K562 (cell line): ENCODE results near the gene NEK2. TPM values are rescaled to one million over a fixed set of nuclear protein-coding genes. Genes with fewer than 3 reads are reported as not detected.
A peak's percentile ranks its signal among the peaks of the same experiment; 100 is the strongest.

Source experiments
- CEBPG ChIP-seq, 3 experiments: fragments of 200-800 bp in 1 of 3; sonication (Bioruptor generic) in 1 of 3; sonication (generic) in 1 of 3; formaldehyde crosslinking in 1 of 3; IDR thresholded peaks in 2 of 3; conservative IDR thresholded peaks in 1 of 3; 2 replicates each; pipeline versions ENCODE4 v1.6.1 to v1.8.0; 2016 to 2022; ENCODE audit warnings: missing compliant biosample characterization in 2 of 3, missing genetic modification characterization in 2 of 3, mild to moderate bottlenecking in 1 of 3, missing genetic modification reagents in 1 of 3
- CREB3 ChIP-seq: fragments of 450-650 bp; conservative IDR thresholded peaks from 2 replicates; pipeline ENCODE4 v1.6.1; 2016; ENCODE audit warnings: missing genetic modification characterization, low read depth, mild to moderate bottlenecking, missing compliant biosample characterization, moderate library complexity
- FOXO4 ChIP-seq: fragments of 450-650 bp; formaldehyde crosslinking; IDR thresholded peaks from 2 replicates; pipeline ENCODE4 v1.4.0; 2020; ENCODE audit warnings: mild to moderate bottlenecking, moderate library complexity
- FOXP4 ChIP-seq: sonication (generic); formaldehyde crosslinking; IDR thresholded peaks from 2 replicates; pipeline ENCODE4 v1.8.0; 2022; ENCODE audit warnings: mild to moderate bottlenecking, missing genetic modification reagents, borderline replicate concordance
- HDAC2 ChIP-seq: fragments of 450-650 bp; IDR thresholded peaks from 2 replicates; pipeline ENCODE4 v1.6.1; 2016; ENCODE audit warnings: mild to moderate bottlenecking
- HDAC8 ChIP-seq: fragments of 450-650 bp; IDR thresholded peaks from 2 replicates; pipeline ENCODE4 v1.6.1; 2016; ENCODE audit warnings: mild to moderate bottlenecking, missing genetic modification characterization, moderate library complexity, missing compliant biosample characterization
- MTA2 ChIP-seq: fragments of 450-650 bp; IDR thresholded peaks from 2 replicates; pipeline ENCODE4 v1.6.1; 2016; ENCODE audit warnings: low read depth
- PCBP2 ChIP-seq: fragments of 200-400 bp; formaldehyde crosslinking; IDR thresholded peaks from 2 replicates; pipeline ENCODE4 v1.6.1; 2018; ENCODE audit warnings: low read length, low read depth, mild to moderate bottlenecking, moderate library complexity; ENCODE audit not compliant: poor library complexity, severe bottlenecking
- PHTF2 ChIP-seq: fragments of 250-450 bp; sonication (Bioruptor Pico); IDR thresholded peaks from 2 replicates; pipeline ENCODE4 v1.5.0; 2021; ENCODE audit warnings: mild to moderate bottlenecking
- RAD51 ChIP-seq: fragments of 450-650 bp; IDR thresholded peaks from 2 replicates; pipeline ENCODE4 v1.7.1; 2016; ENCODE audit warnings: low read depth, mild to moderate bottlenecking, borderline replicate concordance
- SLC30A9 ChIP-seq: fragments of 250-450 bp; sonication (Bioruptor Pico); IDR thresholded peaks from 2 replicates; pipeline ENCODE4 v1.8.0; 2022; ENCODE audit warnings: mild to moderate bottlenecking, moderate library complexity
- SUPT5H ChIP-seq: fragments of 450-650 bp; IDR thresholded peaks from 2 replicates; pipeline ENCODE4 v1.6.1; 2016
- ZNF407 ChIP-seq: fragments of 450-650 bp; IDR thresholded peaks from 2 replicates; pipeline ENCODE4 v1.6.1; 2016; ENCODE audit warnings: low read depth
- polyA plus RNA-seq, 8 experiments: library from polyadenylated mRNA; depleted of rRNA in 4 of 8; stranded (reverse) in 5 of 8; unstranded in 3 of 8; fragments of >200 nt; fragmentation: Nextera tagmentation in 2 of 8; fragmentation: Illumina TruSeq in 1 of 8; extraction: Ambion mirVana in 2 of 8; extraction: Trizol in 1 of 8; gene quantifications; 2 replicates each; pipeline versions ENCODE4 v1.2.1 to v1.2.3, GENCODE V29; 2011 to 2014; ENCODE audit warnings: inconsistent platforms in 1 of 8, missing spikeins in 1 of 8
- total RNA-seq, 7 experiments: library from RNA; depleted of rRNA in 6 of 7; stranded (reverse); fragments of >200 nt in 6 of 7; fragmentation: Illumina TruSeq in 2 of 7; extraction: Trizol in 2 of 7; gene quantifications; 2 replicates each; pipeline versions ENCODE4 v1.2.1 to v1.2.3, GENCODE V29; 2011 to 2021; ENCODE audit warnings: low replicate concordance in 1 of 7

NEK2 gene
- total and polyA plus RNA-seq, 9 of the 15 experiments (the other 6 are each of a cell fraction or from before 2014, with no cell fraction given), result 30.0 to 74.7 (median 66.4) TPM

GRCh38 chr1:211630236-211631081 lies 45.0 kb downstream of the NEK2 start (continued):
- no peak for TF ChIP-seq FOXO4 (CRISPR knock-in tag)
- TF ChIP-seq HDAC8, result peak; percentile 84; the same call in 1 of the 2 replicates
- TF ChIP-seq CEBPG (CRISPR knock-in tag; IDR thresholded peaks at IDR 0.05), result no peak
- no peak for TF ChIP-seq CEBPG (tag; conservative IDR thresholded peaks at IDR 0.05 in 1 of 2, IDR thresholded peaks at IDR 0.05 in 1 of 2)
- TF ChIP-seq CREB3 (tag), result 0 out of 2 replicates have a peak, but pooled peaks have one; percentile 74
- no peak for TF ChIP-seq PCBP2
- TF ChIP-seq RAD51, result peak; percentile 87
- peak; percentile 74 for TF ChIP-seq MTA2
- TF ChIP-seq SUPT5H, result 0 out of 2 replicates have a peak, but pooled peaks have one; percentile 43
- TF ChIP-seq PHTF2, result no peak
- TF ChIP-seq HDAC2, result peak; percentile 89
- 0 out of 2 replicates have a peak, but pooled peaks have one; percentile 68 for TF ChIP-seq FOXP4 (CRISPR knock-in tag)
- TF ChIP-seq SLC30A9 (CRISPR knock-in tag), result no peak
- no peak for TF ChIP-seq ZNF407
